ENCODE data around the gene MYH4.

Gene MYH4

DNA sequence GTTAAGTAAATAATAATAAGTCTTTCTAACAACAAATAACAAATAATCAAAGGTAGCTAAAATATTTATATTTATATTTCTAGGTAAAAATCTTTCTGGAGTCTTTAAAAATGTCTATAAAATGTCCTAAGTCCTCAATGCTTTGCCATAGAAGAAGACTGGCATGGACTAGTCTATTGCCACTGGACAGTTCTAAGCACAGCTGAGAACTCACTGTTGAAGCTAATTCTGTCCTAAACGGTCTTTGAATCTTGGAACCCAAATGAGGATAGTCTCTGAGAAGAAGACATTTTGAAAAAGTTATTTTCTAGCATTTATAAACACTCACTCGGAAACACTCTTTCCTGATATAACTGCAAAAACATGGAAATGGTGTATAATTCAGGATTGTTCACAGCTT lies 48.1 kb downstream of the MYH4 start:
- no peak for DNase-seq

DNA sequence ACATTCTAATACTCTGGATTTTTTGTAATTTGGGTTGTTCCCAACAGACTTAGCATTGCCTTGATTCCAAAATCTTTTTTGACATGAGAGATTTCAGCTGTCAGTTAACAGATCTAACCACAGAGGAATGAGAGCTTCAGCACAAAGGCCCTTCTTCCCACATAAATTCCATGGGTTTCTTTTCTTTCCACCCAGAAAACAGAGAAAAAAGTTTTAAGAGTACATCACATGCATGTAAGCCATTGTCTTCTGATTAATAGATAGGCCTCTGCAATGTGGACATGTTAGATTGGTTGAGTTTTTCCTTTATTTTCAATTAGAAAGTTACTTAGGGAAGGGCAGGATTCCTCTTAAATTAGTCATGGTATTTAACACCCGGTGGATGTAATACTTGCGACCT lies 48.5 kb downstream of the MYH4 start:
- no peak for DNase-seq

DNA sequence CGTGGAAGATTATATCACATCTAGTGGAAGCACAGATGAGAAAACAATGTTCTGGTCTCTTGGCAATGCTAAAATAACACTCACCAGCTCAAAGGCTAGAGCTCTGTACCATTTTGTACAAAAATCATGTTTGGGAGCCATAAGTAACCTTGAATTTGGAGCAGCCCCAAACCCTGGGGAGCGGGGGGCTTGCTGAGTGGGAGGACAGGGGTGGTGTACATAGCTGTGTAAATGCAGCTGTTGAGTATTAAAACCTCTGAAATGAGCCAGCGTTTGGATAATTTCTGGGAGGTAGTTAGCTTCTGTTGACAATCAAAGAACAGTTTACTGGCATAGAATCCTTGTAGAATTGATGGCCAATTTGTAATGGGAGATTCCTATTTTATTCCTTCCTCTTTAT lies 51.9 kb downstream of the MYH4 start:
- DNase-seq, result no peak

DNA sequence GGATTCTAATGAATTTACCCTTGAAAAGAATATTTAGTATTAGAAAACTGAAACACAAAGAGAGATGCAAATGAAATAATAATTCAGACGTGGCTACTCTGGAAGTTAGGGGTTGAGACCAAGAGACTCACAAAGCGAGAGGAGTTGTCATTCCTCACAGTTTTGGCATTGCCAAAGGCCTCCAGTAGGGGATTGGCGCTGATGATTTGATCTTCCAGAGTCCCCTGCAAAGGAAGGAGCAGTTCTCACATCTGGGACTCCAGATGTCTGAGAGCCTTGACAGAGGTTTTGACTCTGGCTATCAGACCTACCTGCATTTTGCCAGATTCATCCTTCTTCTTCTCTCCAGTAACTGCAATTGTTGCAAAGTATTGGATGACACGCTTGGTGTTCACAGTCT lies 54.2 kb downstream of the MYH4 start:
- DNase-seq, result no peak

DNA sequence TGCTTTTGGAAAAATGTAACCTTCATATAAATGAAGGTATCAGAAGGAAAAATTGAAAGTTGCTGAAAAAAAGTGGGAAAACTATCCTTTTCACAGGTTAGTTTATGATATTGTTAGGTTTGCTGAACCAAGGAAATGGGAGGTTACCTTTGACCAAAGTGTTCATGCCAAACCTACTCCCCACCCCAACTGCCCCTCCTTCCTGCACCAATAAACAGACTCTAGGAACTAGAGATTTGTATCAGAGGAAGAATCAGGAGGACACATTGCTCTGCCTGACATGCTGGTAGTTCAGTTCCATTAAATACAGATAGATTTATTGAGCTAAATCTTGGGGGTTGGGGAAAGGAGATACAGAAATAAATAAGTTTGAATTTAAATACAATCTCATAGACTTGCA lies 65.8 kb downstream of the MYH4 start:
- no peak for DNase-seq

DNA sequence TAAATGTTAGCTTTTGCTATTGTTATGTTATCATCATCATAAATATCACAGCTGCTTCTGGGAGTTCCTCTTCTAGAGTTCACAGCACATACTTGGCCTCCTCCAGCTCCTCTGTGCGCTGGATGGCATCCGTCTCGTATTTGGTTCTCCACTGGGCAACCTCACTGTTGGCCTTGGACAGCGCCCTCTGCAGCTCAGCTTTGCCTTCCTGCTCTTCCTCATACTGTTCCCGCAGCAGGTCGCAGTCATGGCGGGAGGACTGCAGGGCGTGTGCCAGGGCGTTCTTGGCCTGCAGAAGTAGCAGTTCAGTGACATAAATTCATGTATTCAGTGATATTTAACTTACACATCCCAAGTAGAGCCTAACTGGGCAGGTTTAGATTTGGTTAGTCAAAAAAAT lies 71.0 kb downstream of the MYH4 start:
- no peak for DNase-seq

DNA sequence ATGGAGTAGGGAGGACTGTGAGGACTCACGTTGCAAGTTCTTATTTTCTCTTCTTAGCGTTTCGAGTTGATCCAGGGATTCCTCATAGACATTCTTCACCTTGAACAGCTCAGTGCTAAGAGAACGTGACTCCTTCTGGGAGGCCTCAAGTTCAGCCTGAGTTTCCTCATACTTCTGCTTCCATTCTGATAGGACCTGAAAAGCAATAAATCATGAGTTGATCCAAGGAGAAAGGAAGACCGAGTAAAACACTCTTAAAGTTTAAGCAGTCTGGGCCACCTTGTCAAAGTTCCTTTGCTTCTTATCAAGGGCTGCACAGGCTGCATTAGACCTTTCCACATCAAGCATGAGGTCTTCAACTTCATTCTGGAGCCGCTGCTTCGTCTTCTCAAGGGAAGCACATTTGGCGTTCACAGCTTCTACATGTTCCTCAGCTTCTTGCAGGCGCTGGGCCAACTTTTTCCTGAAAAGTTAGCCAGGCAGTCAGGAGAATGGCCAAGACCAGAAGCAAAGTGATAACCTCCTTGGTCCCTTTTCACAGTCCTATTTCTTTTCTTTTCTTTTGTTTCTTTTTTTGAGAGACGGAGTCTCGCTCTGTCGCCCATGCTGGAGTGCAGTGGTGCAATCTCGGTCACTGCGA lies 72.7 kb downstream of the MYH4 start:
- DNase-seq, result no peak

DNA sequence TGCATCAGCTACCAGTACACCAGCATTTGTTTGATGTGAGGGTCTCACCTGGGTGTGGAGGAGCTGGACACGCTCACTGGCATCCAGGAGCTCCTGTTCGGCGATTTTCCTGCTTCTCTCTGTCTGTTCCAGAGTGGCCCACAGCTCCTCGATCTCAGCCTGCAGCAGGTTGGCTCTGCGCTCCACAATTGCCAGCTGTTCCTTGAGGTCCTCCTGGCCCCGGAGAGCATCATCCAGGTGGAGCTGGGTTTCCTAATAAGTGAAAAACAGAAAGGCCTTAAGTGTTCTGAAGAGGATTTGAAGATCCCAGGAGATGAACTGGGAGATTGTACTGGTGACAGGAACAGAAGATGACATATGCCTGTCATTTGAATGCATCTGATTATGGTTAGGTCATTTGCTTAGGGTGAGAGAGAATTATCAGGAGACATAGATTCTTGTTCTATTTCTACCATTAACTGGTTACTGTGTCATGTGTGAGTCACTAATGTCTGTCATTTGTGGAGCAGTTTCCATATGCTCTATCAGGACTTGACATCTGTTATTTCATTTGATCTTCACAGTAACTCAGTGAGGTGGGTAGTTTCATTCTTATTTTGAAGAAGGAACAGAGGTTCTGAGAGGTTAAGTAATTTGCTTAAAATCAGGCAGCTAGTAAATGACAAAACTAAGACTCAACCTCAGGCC lies 75.0 kb downstream of the MYH4 start:
- no peak for DNase-seq
